ENCODE measurements around the gene LOXL4.
A peak's percentile ranks its signal among the peaks of the same experiment; 100 is the strongest.

The LOXL4 gene

GRCh38 chr10:98267894-98268693 lies at the start of gene LOXL4:
LOXL4 (minus strand) TSS chr10:98268194; CDS start chr10:98263019, 5,175 bp downstream.
- no peak for DNase-seq (ENCODE audit: low read depth, low spot score)

- DNase-seq (ENCODE audit: low read depth, low spot score) = no peak
These were observed 48.7 kb upstream of the LOXL4 start for GRCh38 chr10:98316661-98317060.

- no peak for DNase-seq (ENCODE audit: low read depth, low spot score)
These were observed 48.2 kb upstream of the LOXL4 start for GRCh38 chr10:98316170-98316569.

GRCh38 chr10:98314532-98315284 lies 46.7 kb upstream of the LOXL4 start:
- DNase-seq (ENCODE audit: low read depth, low spot score) = no peak

GRCh38 chr10:98313598-98313997 lies 45.6 kb upstream of the LOXL4 start:
- no peak for DNase-seq (ENCODE audit: low read depth, low spot score)

- DNase-seq (ENCODE audit: low read depth, low spot score) = no peak
These were observed 44.8 kb upstream of the LOXL4 start for GRCh38 chr10:98312822-98313221.

GRCh38 chr10:98312349-98312748 lies 44.4 kb upstream of the LOXL4 start:
- DNase-seq (ENCODE audit: low read depth, low spot score) = no peak

GRCh38 chr10:98310701-98311100 lies 42.7 kb upstream of the LOXL4 start:
- no peak for DNase-seq (ENCODE audit: low read depth, low spot score)

GRCh38 chr10:98309366-98310355 lies 41.7 kb upstream of the LOXL4 start:
- DNase-seq (ENCODE audit: low read depth, low spot score) = peak; percentile 50

- no peak for DNase-seq (ENCODE audit: low read depth, low spot score)
These were observed 40.8 kb upstream of the LOXL4 start for GRCh38 chr10:98308669-98309365.

GRCh38 chr10:98307916-98308541 lies 40.0 kb upstream of the LOXL4 start:
- DNase-seq (ENCODE audit: low read depth, low spot score) = no peak

GRCh38 chr10:98306501-98306900 lies 38.5 kb upstream of the LOXL4 start:
- DNase-seq (ENCODE audit: low read depth, low spot score) = no peak

GRCh38 chr10:98303569-98303968 lies 35.6 kb upstream of the LOXL4 start:
- no peak for DNase-seq (ENCODE audit: low read depth, low spot score)

GRCh38 chr10:98302741-98303365 lies 34.9 kb upstream of the LOXL4 start:
- no peak for DNase-seq (ENCODE audit: low read depth, low spot score)

GRCh38 chr10:98301664-98302319 lies 33.8 kb upstream of the LOXL4 start:
- no peak for DNase-seq (ENCODE audit: low read depth, low spot score)

- DNase-seq (ENCODE audit: low read depth, low spot score) = no peak
These were observed 32.7 kb upstream of the LOXL4 start for GRCh38 chr10:98300526-98301229.

- no peak for DNase-seq (ENCODE audit: low read depth, low spot score)
These were observed 31.3 kb upstream of the LOXL4 start for GRCh38 chr10:98299341-98299740.

GRCh38 chr10:98296524-98296923 lies 28.5 kb upstream of the LOXL4 start:
- peak; percentile 21 for DNase-seq (ENCODE audit: low read depth, low spot score)

GRCh38 chr10:98295907-98296306 lies 27.9 kb upstream of the LOXL4 start:
- DNase-seq (ENCODE audit: low read depth, low spot score) = no peak
